PC-9 (cell line): ENCODE results near the gene MADCAM1.
A peak's percentile ranks its signal among the peaks of the same experiment; 100 is the strongest.

Experiments
- EZH2 ChIP-seq: fragments of 200-600 bp; sonication (generic); IDR thresholded peaks from 2 replicates; pipeline ENCODE4 v1.8.0; 2017; ENCODE audit warnings: antibody characterized with exemption, low read depth
- TF ChIP-seq, protein P1 (sequence below): fragments of 200-600 bp; sonication (generic); conservative IDR thresholded peaks from 2 replicates; pipeline ENCODE4 v1.6.1; 2017; ENCODE audit warnings: mixed run types, antibody characterized with exemption, mild to moderate bottlenecking, moderate library complexity

GRCh38 chr19:532561-533363, 36.5 kb downstream of the MADCAM1 start:
- TF ChIP-seq, protein P1, sequence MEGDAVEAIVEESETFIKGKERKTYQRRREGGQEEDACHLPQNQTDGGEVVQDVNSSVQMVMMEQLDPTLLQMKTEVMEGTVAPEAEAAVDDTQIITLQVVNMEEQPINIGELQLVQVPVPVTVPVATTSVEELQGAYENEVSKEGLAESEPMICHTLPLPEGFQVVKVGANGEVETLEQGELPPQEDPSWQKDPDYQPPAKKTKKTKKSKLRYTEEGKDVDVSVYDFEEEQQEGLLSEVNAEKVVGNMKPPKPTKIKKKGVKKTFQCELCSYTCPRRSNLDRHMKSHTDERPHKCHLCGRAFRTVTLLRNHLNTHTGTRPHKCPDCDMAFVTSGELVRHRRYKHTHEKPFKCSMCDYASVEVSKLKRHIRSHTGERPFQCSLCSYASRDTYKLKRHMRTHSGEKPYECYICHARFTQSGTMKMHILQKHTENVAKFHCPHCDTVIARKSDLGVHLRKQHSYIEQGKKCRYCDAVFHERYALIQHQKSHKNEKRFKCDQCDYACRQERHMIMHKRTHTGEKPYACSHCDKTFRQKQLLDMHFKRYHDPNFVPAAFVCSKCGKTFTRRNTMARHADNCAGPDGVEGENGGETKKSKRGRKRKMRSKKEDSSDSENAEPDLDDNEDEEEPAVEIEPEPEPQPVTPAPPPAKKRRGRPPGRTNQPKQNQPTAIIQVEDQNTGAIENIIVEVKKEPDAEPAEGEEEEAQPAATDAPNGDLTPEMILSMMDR = peak; percentile 56; the same call in 1 of the 2 replicates
- TF ChIP-seq EZH2 = no peak
